GM21360 (cell line): ENCODE results near the gene PCDH11Y.
"Not testable (repeated sequence)": the region's sequence is repeated elsewhere in the genome, so short reads cannot be mapped to it uniquely, and the experiment has no call there.

ENCODE experiments used
- ATAC-seq: cut with Tn5 transposase; IDR thresholded peaks from one replicate; pipeline ENCODE4 v1.9.1; 2021; ENCODE audit warnings: mild to moderate bottlenecking, moderate library complexity; ENCODE audit not compliant: unreplicated experiment

PCDH11Y gene, protein sequence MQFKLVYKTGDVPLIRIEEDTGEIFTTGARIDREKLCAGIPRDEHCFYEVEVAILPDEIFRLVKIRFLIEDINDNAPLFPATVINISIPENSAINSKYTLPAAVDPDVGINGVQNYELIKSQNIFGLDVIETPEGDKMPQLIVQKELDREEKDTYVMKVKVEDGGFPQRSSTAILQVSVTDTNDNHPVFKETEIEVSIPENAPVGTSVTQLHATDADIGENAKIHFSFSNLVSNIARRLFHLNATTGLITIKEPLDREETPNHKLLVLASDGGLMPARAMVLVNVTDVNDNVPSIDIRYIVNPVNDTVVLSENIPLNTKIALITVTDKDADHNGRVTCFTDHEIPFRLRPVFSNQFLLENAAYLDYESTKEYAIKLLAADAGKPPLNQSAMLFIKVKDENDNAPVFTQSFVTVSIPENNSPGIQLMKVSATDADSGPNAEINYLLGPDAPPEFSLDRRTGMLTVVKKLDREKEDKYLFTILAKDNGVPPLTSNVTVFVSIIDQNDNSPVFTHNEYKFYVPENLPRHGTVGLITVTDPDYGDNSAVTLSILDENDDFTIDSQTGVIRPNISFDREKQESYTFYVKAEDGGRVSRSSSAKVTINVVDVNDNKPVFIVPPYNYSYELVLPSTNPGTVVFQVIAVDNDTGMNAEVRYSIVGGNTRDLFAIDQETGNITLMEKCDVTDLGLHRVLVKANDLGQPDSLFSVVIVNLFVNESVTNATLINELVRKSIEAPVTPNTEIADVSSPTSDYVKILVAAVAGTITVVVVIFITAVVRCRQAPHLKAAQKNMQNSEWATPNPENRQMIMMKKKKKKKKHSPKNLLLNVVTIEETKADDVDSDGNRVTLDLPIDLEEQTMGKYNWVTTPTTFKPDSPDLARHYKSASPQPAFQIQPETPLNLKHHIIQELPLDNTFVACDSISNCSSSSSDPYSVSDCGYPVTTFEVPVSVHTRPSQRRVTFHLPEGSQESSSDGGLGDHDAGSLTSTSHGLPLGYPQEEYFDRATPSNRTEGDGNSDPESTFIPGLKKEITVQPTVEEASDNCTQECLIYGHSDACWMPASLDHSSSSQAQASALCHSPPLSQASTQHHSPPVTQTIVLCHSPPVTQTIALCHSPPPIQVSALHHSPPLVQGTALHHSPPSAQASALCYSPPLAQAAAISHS (N-terminal part only)

GRCh38 chrY:5000057-5000456 is at the start of gene PCDH11Y:
PCDH11Y (plus strand) TSS chrY:5000296; CDS start chrY:5057100, 56,804 bp downstream.
- not testable (repeated sequence) for ATAC-seq

GRCh38 chrY:4967894-4968293 is 32.2 kb upstream of the PCDH11Y start:
- not testable (repeated sequence) for ATAC-seq

- peak; percentile 100 for ATAC-seq
These were observed 8.2 kb upstream of the PCDH11Y start for GRCh38 chrY:4991743-4992400.

- ATAC-seq = not testable (repeated sequence)
These were observed 5.2 kb upstream of the PCDH11Y start for GRCh38 chrY:4994892-4995291.

GRCh38 chrY:5002476-5003184 is 2.5 kb downstream of the PCDH11Y start:
- not testable (repeated sequence) for ATAC-seq

DNA sequence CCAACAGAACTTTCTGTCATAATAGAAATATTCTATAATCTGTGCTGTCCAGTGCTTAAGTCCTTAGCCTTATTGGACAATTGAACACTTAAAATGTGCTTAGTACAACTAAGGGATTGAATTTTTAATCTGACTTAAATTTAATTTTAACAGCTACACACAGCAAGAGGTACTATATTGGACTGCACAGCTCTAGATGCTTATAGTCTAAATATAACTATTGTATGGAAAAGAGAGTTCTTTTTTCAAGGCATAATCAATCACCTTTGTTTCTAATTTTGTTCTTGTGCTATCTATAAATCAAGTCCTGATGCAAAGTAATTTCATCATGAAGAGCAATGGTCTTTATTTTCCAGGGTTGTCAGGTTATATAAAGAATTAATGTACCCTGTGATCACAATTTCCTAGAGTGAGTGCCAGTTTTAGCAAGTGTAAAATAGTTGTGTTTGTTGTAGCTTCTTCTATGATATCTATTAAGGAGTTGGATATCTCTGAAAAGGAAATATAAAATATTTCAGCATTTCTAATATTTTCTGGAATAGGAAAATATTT is 39.0 kb downstream of the PCDH11Y start:
- ATAC-seq = not testable (repeated sequence)

DNA sequence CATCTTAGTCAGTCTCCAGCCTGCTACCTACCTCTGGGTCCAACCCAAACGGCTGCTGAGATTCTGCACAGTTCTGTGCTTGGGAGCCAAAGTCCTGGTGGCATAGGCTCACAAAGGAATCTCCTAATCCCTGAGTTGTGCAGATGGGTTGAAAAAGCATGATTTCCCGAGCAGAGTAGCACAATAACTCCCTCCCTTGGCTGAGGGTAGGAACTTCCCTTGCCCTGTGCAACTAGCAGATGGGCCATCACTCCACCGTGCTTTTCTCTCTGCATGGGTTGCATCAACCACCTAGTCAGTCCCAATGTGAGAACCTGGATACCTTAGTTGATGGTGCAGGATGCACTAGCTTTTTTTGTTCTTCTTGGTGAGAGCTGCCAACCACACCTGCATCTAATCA is 82.9 kb downstream of the PCDH11Y start:
- not testable (repeated sequence) for ATAC-seq

DNA sequence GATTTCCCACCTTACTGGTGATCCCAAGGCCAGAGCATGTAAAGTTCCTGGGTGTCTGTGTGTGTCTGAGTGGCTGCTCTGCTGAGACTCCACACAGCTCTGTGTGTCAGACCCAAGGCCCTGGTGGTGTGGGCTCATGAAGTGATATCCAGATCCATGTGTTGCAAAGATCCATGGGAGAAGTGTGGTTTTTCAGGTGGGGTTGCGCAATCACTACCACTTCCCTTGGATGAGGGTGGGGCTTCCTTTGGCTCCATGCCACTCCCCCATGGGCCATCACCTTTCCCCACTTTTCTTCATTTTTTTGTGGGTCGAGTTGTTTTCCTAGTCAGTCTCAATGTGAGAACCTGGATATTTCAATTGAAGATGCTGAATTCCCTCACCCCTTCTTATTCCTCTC is 182.9 kb downstream of the PCDH11Y start:
- ATAC-seq = not testable (repeated sequence)

- not testable (repeated sequence) for ATAC-seq
These were observed 215.0 kb downstream of the PCDH11Y start for GRCh38 chrY:5215116-5215515.

GRCh38 chrY:5324931-5325330 is 324.8 kb downstream of the PCDH11Y start:
- ATAC-seq = not testable (repeated sequence)

DNA sequence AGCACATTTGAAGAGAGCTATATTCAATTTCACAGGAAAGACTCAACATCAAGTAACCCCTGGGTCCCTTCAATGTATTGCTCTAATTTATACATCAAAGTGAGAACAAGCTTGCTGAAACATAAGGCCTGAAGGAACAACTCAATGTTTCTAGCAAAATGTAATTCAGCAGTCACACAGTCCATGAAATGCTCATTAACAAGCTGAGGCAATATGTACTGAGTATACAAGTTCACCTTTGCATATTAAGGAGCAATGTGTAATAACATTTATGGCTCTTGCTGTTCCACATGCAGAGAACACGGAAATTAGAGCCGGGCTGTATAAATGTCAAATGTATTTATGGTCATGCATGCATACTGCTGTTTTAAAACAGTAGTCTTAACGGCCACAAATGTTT is 342.1 kb downstream of the PCDH11Y start:
- not testable (repeated sequence) for ATAC-seq

DNA sequence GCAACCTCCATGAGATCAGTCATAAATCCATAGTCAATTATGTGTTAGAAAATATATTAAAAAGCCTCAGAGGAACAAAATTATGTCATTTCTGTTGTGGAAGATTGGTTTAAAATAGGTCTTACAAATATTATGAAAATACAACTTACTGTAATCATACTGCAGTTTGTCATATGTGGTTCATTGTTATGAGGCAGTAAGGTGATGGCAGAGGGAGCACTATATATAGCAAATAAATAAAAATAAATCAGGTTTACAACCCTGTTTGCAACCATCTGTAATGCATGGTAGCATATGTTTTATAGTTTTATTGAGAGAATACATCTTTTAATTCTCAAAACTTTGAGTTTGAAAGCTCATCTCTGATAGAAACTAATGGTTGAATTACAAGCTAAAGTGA is 543.6 kb downstream of the PCDH11Y start:
- ATAC-seq = not testable (repeated sequence)

DNA sequence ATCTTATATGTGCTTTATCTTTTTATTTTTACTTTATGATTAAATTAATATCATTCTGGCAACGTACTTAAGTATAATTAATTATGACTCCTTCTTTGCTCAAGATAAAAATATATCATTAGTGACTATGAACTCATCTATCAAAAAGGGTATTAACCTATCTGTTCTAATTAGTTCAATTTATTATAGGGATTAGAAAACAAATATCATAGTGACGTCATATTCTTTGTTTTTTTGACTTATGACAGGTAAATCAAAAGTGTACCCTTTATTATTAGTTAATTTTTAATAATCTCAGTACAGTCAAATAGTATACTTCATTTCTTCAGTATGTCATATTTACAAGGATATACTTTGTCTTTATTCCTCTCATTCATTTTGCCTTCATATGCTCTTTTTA is 638.5 kb downstream of the PCDH11Y start:
- ATAC-seq = not testable (repeated sequence)

DNA sequence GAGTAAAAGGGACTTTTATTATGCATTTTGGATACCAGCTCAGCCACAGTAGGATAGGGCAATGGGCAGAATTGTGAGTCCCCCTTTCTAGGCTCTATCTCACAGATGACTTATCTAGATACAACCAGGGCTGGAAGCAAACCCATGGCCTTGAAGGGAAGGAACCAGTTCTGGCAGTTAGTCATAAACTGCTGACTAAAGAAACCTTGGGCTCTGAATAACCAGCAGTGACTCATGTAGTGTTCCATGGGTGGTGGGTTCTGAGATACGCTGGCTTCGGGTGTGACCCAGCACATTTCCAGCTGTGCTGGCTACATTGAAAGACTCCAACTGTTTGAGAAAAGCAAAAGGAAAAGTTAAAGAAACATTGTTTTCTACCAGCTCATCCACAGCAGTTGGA is 679.2 kb downstream of the PCDH11Y start:
- ATAC-seq = not testable (repeated sequence)

GRCh38 chrY:5708727-5709126 is 708.6 kb downstream of the PCDH11Y start:
- not testable (repeated sequence) for ATAC-seq

DNA sequence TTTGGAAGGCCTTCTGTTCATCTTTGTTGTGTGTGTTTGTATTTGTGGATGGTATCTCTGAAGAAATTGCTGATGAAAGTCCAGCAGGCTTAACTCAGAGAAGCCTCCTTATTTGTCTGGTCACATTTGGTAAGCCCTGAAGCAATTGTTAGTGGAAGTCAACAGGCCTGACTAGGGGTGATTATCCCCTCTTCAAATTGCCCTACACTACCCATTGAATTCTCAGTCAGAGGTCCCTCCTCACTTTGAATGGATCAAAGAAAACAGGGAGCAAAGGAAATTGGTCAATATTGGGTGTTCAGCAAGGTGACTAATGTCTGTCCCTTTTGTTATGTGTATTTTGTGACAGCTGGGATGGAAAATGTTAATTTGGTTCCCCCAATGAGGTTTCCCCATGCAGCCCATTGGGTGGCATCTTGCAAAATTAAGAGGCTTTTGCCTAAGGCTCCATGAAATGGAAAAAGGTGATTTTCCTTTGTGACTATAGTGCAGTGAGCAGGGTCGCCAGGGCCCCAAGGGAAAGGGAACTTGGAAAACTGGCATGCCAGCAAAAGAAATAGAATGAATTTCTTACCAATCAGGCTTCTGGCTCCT is 709.8 kb downstream of the PCDH11Y start:
- not testable (repeated sequence) for ATAC-seq

GRCh38 chrY:5761403-5761802 is 761.3 kb downstream of the PCDH11Y start:
- not testable (repeated sequence) for ATAC-seq

GRCh38 chrY:5776485-5776884 is 776.4 kb downstream of the PCDH11Y start:
- not testable (repeated sequence) for ATAC-seq
